ENCODE data around the gene ABCA3.

ABCA3 gene

GRCh38 chr16:2317231-2318020 lies 23.1 kb downstream of the ABCA3 start:
- no peak for DNase-seq (ENCODE audit: low spot score)

- DNase-seq (ENCODE audit: low spot score), result no peak
These were observed 32.2 kb downstream of the ABCA3 start for GRCh38 chr16:2308089-2308962.

- no peak for DNase-seq (ENCODE audit: low spot score)
These were observed 40.7 kb downstream of the ABCA3 start for GRCh38 chr16:2299915-2300192.

GRCh38 chr16:2299121-2299914 lies 41.2 kb downstream of the ABCA3 start:
- DNase-seq (ENCODE audit: low spot score), result no peak

- DNase-seq (ENCODE audit: low spot score), result no peak
These were observed 41.9 kb downstream of the ABCA3 start for GRCh38 chr16:2298621-2299020.

GRCh38 chr16:2297506-2297860 lies 43.0 kb downstream of the ABCA3 start:
- no peak for DNase-seq (ENCODE audit: low spot score)

- no peak for DNase-seq (ENCODE audit: low spot score)
These were observed 43.6 kb downstream of the ABCA3 start for GRCh38 chr16:2296661-2297505.

GRCh38 chr16:2295056-2295798 lies 45.3 kb downstream of the ABCA3 start:
- no peak for DNase-seq (ENCODE audit: low spot score)

GRCh38 chr16:2292221-2292620 lies 48.3 kb downstream of the ABCA3 start:
- DNase-seq (ENCODE audit: low spot score), result no peak

- no peak for DNase-seq (ENCODE audit: low spot score)
These were observed 51.2 kb downstream of the ABCA3 start for GRCh38 chr16:2289282-2289681.

- DNase-seq (ENCODE audit: low spot score), result no peak
These were observed 51.8 kb downstream of the ABCA3 start for GRCh38 chr16:2288726-2289125.

GRCh38 chr16:2287916-2288547 lies 52.5 kb downstream of the ABCA3 start:
- DNase-seq (ENCODE audit: low spot score), result no peak

GRCh38 chr16:2286550-2286949 lies 54.0 kb downstream of the ABCA3 start:
- DNase-seq (ENCODE audit: low spot score), result no peak

GRCh38 chr16:2285731-2286191 lies 54.8 kb downstream of the ABCA3 start:
- no peak for DNase-seq (ENCODE audit: low spot score)

- no peak for DNase-seq (ENCODE audit: low spot score)
These were observed 55.5 kb downstream of the ABCA3 start for GRCh38 chr16:2284797-2285576.

- DNase-seq (ENCODE audit: low spot score), result no peak
These were observed 56.3 kb downstream of the ABCA3 start for GRCh38 chr16:2284001-2284770.

- no peak for DNase-seq (ENCODE audit: low spot score)
These were observed 57.5 kb downstream of the ABCA3 start for GRCh38 chr16:2282866-2283555.

- no peak for DNase-seq (ENCODE audit: low spot score)
These were observed 58.3 kb downstream of the ABCA3 start for GRCh38 chr16:2282262-2282661.

Data from pons (tissue), 1 donor.